Epithelial cell of proximal tubule (primary cell): ENCODE measurements around the gene LRRK1. TPM values are rescaled to one million over a fixed set of nuclear protein-coding genes. Genes with fewer than 3 reads are reported as not detected.

Experiments
- DNase-seq: peaks from one replicate; pipeline ENCODE4 v3.0.0-alpha.2; 2011; ENCODE audit warnings: low read depth
- H3K4me3 ChIP-seq: 2 replicates; pipeline ENCODE4 v1.5.1; 2011; ENCODE audit warnings: low read depth, mild to moderate bottlenecking, low read length
- total RNA-seq: library from RNA; depleted of rRNA; stranded (reverse); fragments of >200 nt; gene quantifications from 2 replicates; pipeline ENCODE4 v1.2.3, GENCODE V29; 2015
- TF ChIP-seq, protein P1 (sequence below): conservative IDR thresholded peaks from 2 replicates; pipeline ENCODE4 v1.5.1; 2012; ENCODE audit warnings: low read depth, mild to moderate bottlenecking, low read length

The LRRK1 gene
- total RNA-seq, 1 donor from 2014 or later = 8.1 TPM

DNA sequence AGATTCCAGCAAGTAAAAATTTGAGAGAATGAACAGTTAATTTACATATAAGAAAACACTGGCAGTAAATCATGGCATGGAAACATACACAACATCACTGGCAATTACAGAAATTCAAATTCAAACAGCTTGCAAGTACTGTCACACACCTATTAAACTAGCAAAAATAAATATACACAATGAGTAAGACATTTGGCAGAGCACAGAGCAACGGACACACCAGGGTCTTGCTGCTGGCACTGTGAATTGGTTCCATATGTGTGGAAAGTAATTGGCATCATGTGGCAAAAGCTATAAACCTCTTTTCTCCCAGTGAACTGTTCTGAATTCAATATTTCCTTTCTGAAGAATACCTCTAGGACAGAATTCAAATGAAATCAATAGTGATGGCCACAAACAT lies 78.3 kb downstream of the LRRK1 start:
- H3K4me3 ChIP-seq = no peak overlapping the region
- no peak for DNase-seq
- TF ChIP-seq, protein P1, sequence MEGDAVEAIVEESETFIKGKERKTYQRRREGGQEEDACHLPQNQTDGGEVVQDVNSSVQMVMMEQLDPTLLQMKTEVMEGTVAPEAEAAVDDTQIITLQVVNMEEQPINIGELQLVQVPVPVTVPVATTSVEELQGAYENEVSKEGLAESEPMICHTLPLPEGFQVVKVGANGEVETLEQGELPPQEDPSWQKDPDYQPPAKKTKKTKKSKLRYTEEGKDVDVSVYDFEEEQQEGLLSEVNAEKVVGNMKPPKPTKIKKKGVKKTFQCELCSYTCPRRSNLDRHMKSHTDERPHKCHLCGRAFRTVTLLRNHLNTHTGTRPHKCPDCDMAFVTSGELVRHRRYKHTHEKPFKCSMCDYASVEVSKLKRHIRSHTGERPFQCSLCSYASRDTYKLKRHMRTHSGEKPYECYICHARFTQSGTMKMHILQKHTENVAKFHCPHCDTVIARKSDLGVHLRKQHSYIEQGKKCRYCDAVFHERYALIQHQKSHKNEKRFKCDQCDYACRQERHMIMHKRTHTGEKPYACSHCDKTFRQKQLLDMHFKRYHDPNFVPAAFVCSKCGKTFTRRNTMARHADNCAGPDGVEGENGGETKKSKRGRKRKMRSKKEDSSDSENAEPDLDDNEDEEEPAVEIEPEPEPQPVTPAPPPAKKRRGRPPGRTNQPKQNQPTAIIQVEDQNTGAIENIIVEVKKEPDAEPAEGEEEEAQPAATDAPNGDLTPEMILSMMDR = no peak

GRCh38 chr15:100998630-100999029 lies 79.5 kb downstream of the LRRK1 start:
- DNase-seq = no peak
- TF ChIP-seq, protein P1 = no peak
- no peak overlapping the region for H3K4me3 ChIP-seq

DNA sequence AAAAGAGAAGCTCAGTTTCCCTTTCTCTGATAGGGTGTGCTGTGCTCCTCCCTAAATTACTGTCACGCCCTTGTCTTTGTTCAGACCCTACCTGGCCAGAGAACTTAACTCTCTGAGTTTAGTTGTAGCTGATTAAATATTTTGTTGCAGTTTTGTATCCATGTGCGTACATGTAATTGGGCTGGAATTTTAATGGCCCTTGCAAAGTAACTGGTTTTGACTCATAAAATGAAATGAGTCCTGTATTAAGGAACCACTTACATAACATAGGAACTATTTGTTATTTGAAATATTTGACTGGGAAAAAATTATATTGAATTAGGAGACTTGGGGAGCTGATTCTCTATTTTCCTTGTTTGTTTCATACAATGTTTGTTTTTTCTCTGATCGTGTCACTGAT lies 80.2 kb downstream of the LRRK1 start:
- H3K4me3 ChIP-seq = no peak overlapping the region
- TF ChIP-seq, protein P1 = no peak
- DNase-seq = no peak

DNA sequence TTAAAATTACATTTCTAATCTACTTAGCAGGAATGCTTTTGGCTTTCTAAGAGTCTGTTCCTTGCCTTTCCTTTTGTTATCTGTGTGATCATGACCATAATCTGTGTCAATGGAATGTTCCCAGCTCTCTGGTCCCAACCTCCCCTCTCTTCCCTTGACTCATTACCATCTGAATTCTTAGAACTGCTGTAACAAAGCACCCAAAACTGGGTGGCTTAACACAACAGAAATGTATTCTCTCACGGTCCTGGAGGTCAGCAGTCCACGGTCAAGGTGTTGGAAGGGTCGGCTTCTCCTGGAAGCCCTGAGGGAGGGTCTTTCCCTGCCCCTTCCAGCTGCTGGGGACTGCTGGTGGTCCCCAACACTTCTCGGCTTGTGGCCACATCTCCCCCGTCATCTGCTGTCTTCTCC lies 81.1 kb downstream of the LRRK1 start:
- TF ChIP-seq, protein P1 = no peak
- DNase-seq = no peak
- H3K4me3 ChIP-seq = no peak overlapping the region

GRCh38 chr15:101001056-101001455 lies 81.9 kb downstream of the LRRK1 start:
- no peak for DNase-seq

DNA sequence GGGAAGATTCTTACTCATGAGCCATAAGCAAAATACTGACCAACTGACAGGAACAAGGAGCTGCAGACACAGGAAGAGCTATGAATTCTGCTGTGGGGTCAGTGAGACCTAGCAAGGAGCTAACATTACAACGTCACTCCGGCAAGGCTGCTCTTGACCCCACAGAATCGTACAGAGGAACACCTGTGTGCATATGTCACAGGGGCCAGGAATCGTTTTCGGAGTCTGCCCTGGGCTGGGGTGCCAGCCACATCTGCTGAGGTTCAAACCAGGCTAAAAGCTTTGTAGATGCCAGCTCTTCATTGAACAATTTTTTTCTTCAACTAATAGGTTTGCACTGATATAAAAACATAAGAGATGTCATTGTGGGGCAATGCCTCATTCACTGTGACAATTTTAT lies 82.6 kb downstream of the LRRK1 start:
- no peak overlapping the region for H3K4me3 ChIP-seq
- TF ChIP-seq, protein P1 = no peak
- no peak for DNase-seq

More at GRCh38 chr15:101001056-101001455, 81.9 kb downstream of the LRRK1 start:
- H3K4me3 ChIP-seq = no peak overlapping the region
- TF ChIP-seq, protein P1 = no peak

DNA sequence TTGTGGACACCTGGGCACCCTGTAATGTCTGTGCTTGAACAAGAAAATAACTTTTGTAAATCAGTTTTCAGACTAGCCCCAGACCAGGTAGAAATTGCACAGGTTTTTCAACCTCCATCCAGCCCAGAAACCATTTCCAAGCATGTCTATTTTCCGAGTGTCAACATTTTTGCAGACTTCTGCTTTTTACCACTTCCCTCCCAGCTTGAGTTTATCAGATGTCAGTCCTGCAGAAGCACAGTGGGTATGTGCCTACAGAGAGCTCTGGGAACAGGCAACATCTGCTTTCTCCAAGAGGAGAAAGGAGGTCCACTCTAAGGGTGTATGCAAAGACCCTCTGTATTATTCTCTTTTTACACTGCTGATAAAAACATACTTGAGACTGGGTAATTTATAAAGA lies 83.9 kb downstream of the LRRK1 start:
- TF ChIP-seq, protein P1 = no peak
- H3K4me3 ChIP-seq = no peak overlapping the region
- no peak for DNase-seq
